ENCODE results near the gene GMCL2. TPM values are rescaled to one million over a fixed set of nuclear protein-coding genes. Genes with fewer than 3 reads are reported as not detected.

The GMCL2 gene
- total RNA-seq, 1 donor from 2014 or later: not detected

- intact Hi-C loops (cut with micrococcal nuclease): no loop called here
These were observed 39.8 kb downstream of the GMCL2 start for GRCh38 chr5:178147406-178147805.

- intact Hi-C loops (cut with micrococcal nuclease): loop anchor here (1.0 kb wide), 1 partner anchor 70 kb away; no protein-coding TSS in a partner anchor
These were observed 41.0 kb downstream of the GMCL2 start for GRCh38 chr5:178145965-178146820.

- intact Hi-C loops (cut with micrococcal nuclease): no loop called here
These were observed 43.3 kb downstream of the GMCL2 start for GRCh38 chr5:178143901-178144300.

GRCh38 chr5:178143246-178143645 lies 43.9 kb downstream of the GMCL2 start:
- intact Hi-C loops (cut with micrococcal nuclease): no loop called here

GRCh38 chr5:178142642-178143041 lies 44.5 kb downstream of the GMCL2 start:
- intact Hi-C loops (cut with micrococcal nuclease): no loop called here

GRCh38 chr5:178141550-178141949 lies 45.6 kb downstream of the GMCL2 start:
- intact Hi-C loops (cut with micrococcal nuclease): no loop called here

GRCh38 chr5:178137991-178138390 lies 49.2 kb downstream of the GMCL2 start:
- intact Hi-C loops (cut with micrococcal nuclease): no loop called here

GRCh38 chr5:178136990-178137389 lies 50.2 kb downstream of the GMCL2 start:
- intact Hi-C loops (cut with micrococcal nuclease): no loop called here

Other genes starting within 250 kb of the GMCL2 start
- gene PROP1, start 191.1 kb downstream of the GMCL2 start, total RNA-seq: not detected in 2 replicates
- gene N4BP3, start 73.8 kb downstream of the GMCL2 start, total RNA-seq: 2.3 and 2.7 TPM in 2 replicates
- gene RMND5B, start 56.4 kb downstream of the GMCL2 start, total RNA-seq: 28.2 and 32.2 TPM in 2 replicates
- gene NHP2, start 33.5 kb downstream of the GMCL2 start, total RNA-seq: 161 and 163 TPM in 2 replicates
- gene HNRNPAB, start 17.2 kb upstream of the GMCL2 start, total RNA-seq: 280 and 283 TPM in 2 replicates
- gene PHYKPL, start 45.4 kb upstream of the GMCL2 start, total RNA-seq: 128 and 141 TPM in 2 replicates

Data from T-helper 2 cell treated with Interferon-gamma antibody and Interleukin-4, amounts not matched to agents 100 ng/mL and 5 ng/mL, for 36 hours (primary cell).